HEK293 (cell line): ENCODE results near the gene ITPKB.
A peak's percentile ranks its signal among the peaks of the same experiment; 100 is the strongest.

Experiments used
- CTCF ChIA-PET: fragments of 350-600 bp; formaldehyde crosslinking; extraction: SDS; loops from one replicate; lab custom pipeline; 2021; ENCODE audit warnings: antibody characterized with exemption; lab: Yijun Ruan, JAX
- POLR2A ChIA-PET: fragments of 300-600 bp; formaldehyde crosslinking; extraction: SDS; loops from one replicate; lab custom pipeline; 2020; ENCODE audit warnings: antibody characterized with exemption, inconsistent platforms; lab: Yijun Ruan, JAX
- H3K27ac ChIP-seq: fragments of 200-500 bp; sonication (Bioruptor generic); 2 replicates; pipeline ENCODE4 v1.5.1; 2014; ENCODE audit warnings: low read depth, low read length, control low read depth, inconsistent platforms; ENCODE audit errors: extremely low read depth
- H3K36me3 ChIP-seq, 2 experiments: fragments of 200-500 bp in 1 of 2; sonication (Bioruptor generic) in 1 of 2; 1 replicate in 1 of 2; 2 replicates in 1 of 2; pipeline ENCODE4 v1.5.1; 2014 to 2017; ENCODE audit warnings: inconsistent platforms in 2 of 2, low read length in 2 of 2; ENCODE audit not compliant: control insufficient read depth in 2 of 2, insufficient read depth in 1 of 2
- H3K4me1 ChIP-seq: fragments of 200-500 bp; sonication (Bioruptor generic); 2 replicates; pipeline ENCODE4 v1.5.1; 2014; ENCODE audit warnings: mild to moderate bottlenecking, low read length, inconsistent platforms; ENCODE audit not compliant: control insufficient read depth, insufficient read depth
- H3K4me3 ChIP-seq: 2 replicates; pipeline ENCODE4 v1.5.1; 2011; ENCODE audit warnings: low read depth, mild to moderate bottlenecking, control low read depth, low read length, moderate library complexity
- H3K9me3 ChIP-seq: fragments of 200-500 bp; sonication (Bioruptor generic); 2 replicates; pipeline ENCODE4 v1.5.1; 2014; ENCODE audit warnings: low read depth, low read length, inconsistent platforms; ENCODE audit not compliant: control insufficient read depth, insufficient read depth
- ATF2 ChIP-seq: fragments of 450-650 bp; formaldehyde crosslinking; IDR thresholded peaks from 2 replicates; pipeline ENCODE4 v1.5.1; 2016; ENCODE audit warnings: missing biosample characterization, missing genetic modification characterization, low read depth
- GLI2 ChIP-seq: fragments of 450-650 bp; formaldehyde crosslinking; IDR thresholded peaks from 2 replicates; pipeline ENCODE4; 2017; ENCODE audit warnings: missing biosample characterization, missing genetic modification characterization, low read depth, borderline replicate concordance
- GLI4 ChIP-seq: fragments of 450-650 bp; formaldehyde crosslinking; IDR thresholded peaks from 2 replicates; pipeline ENCODE4 v1.5.1; 2016; ENCODE audit warnings: missing biosample characterization, missing genetic modification characterization
- GLIS1 ChIP-seq: fragments of 450-650 bp; formaldehyde crosslinking; IDR thresholded peaks from 2 replicates; pipeline ENCODE4 v1.5.1; 2016; ENCODE audit warnings: missing biosample characterization, missing genetic modification characterization
- INSM2 ChIP-seq: fragments of 450-650 bp; formaldehyde crosslinking; IDR thresholded peaks from 2 replicates; pipeline ENCODE4 v1.5.1; 2016; ENCODE audit warnings: missing biosample characterization, missing genetic modification characterization
- OSR2 ChIP-seq: fragments of 450-650 bp; formaldehyde crosslinking; IDR thresholded peaks from 2 replicates; pipeline ENCODE4 v1.5.1; 2016; ENCODE audit warnings: missing biosample characterization, missing genetic modification characterization
- PRDM6 ChIP-seq: fragments of 450-650 bp; formaldehyde crosslinking; IDR thresholded peaks from 2 replicates; pipeline ENCODE4 v1.5.1; 2017; ENCODE audit warnings: missing biosample characterization, missing genetic modification characterization
- REPIN1 ChIP-seq: fragments of 450-650 bp; formaldehyde crosslinking; IDR thresholded peaks from 2 replicates; pipeline ENCODE4 v1.5.1; 2017; ENCODE audit warnings: missing biosample characterization, missing genetic modification characterization, low read depth
- REST ChIP-seq: fragments of 450-650 bp; formaldehyde crosslinking; IDR thresholded peaks from 2 replicates; pipeline ENCODE4 v1.5.1; 2016; ENCODE audit warnings: missing biosample characterization, missing genetic modification characterization
- SP2 ChIP-seq: fragments of 450-650 bp; formaldehyde crosslinking; IDR thresholded peaks from 2 replicates; pipeline ENCODE4 v1.5.1; 2016; ENCODE audit warnings: missing biosample characterization, missing genetic modification characterization
- ZNF132 ChIP-seq: fragments of 450-650 bp; formaldehyde crosslinking; IDR thresholded peaks from 2 replicates; pipeline ENCODE4 v1.5.1; 2017; ENCODE audit warnings: missing biosample characterization, missing genetic modification characterization, borderline replicate concordance
- ZNF239 ChIP-seq: fragments of 450-650 bp; formaldehyde crosslinking; IDR thresholded peaks from 2 replicates; pipeline ENCODE4 v1.5.1; 2016; ENCODE audit warnings: missing biosample characterization, missing genetic modification characterization
- ZNF366 ChIP-seq: fragments of 450-650 bp; formaldehyde crosslinking; conservative IDR thresholded peaks from 2 replicates; pipeline ENCODE4 v1.5.1; 2016; ENCODE audit warnings: missing biosample characterization, missing genetic modification characterization
- ZNF37A ChIP-seq: fragments of 450-650 bp; IDR thresholded peaks from 2 replicates; pipeline ENCODE4 v1.5.1; 2018; ENCODE audit warnings: missing biosample characterization, missing genetic modification characterization
- ZNF555 ChIP-seq: fragments of 450-650 bp; formaldehyde crosslinking; conservative IDR thresholded peaks from 2 replicates; pipeline ENCODE4 v1.5.1; 2017; ENCODE audit warnings: missing biosample characterization, mild to moderate bottlenecking, missing genetic modification characterization, inconsistent platforms
- ZNF585B ChIP-seq: fragments of 450-650 bp; formaldehyde crosslinking; IDR thresholded peaks from 2 replicates; pipeline ENCODE4 v1.5.1; 2016; ENCODE audit warnings: missing biosample characterization, missing genetic modification characterization
- ZNF621 ChIP-seq: fragments of 450-650 bp; formaldehyde crosslinking; IDR thresholded peaks from 2 replicates; pipeline ENCODE4 v1.5.1; 2017; ENCODE audit warnings: missing biosample characterization, missing genetic modification characterization
- ZNF639 ChIP-seq: fragments of 450-650 bp; formaldehyde crosslinking; IDR thresholded peaks from 2 replicates; pipeline ENCODE4 v1.5.1; 2016; ENCODE audit warnings: missing biosample characterization, missing genetic modification characterization
- ZNF677 ChIP-seq: fragments of 450-650 bp; IDR thresholded peaks from 2 replicates; pipeline ENCODE4 v1.5.0; 2018; ENCODE audit warnings: missing biosample characterization, mild to moderate bottlenecking, missing genetic modification characterization, moderate library complexity
- ZNF837 ChIP-seq: fragments of 450-650 bp; formaldehyde crosslinking; IDR thresholded peaks from 2 replicates; pipeline ENCODE4 v1.5.1; 2016; ENCODE audit warnings: missing biosample characterization, missing genetic modification characterization

The ITPKB gene

GRCh38 chr1:226764533-226764932 is 25.5 kb upstream of the ITPKB start:
- no peaks in the 10 kb centered on the region for H3K4me1 ChIP-seq
- no peaks in the 10 kb centered on the region for H3K36me3 ChIP-seq
- CTCF ChIA-PET, result no interaction called here
- H3K27ac ChIP-seq, result no peak overlapping the region
- no peaks in the 10 kb centered on the region for H3K9me3 ChIP-seq
- POLR2A ChIA-PET, result no interaction called here
- H3K4me3 ChIP-seq, result no peak overlapping the region
- TF ChIP-seq ZNF132 (tag by site-specific recombination), result no peak
- TF ChIP-seq SP2 (tag by site-specific recombination), result no peak
- no peak for TF ChIP-seq INSM2 (tag by site-specific recombination)
- TF ChIP-seq ZNF37A (tag by site-specific recombination), result no peak
- TF ChIP-seq GLIS1 (tag by site-specific recombination), result no peak
- TF ChIP-seq GLI2 (tag by site-specific recombination), result no peak
- TF ChIP-seq OSR2 (tag by site-specific recombination), result no peak
- TF ChIP-seq PRDM6, result no peak
- TF ChIP-seq ZNF677 (tag by site-specific recombination), result no peak
- no peak for TF ChIP-seq ATF2 (tag by site-specific recombination)
- no peak for TF ChIP-seq ZNF837 (tag by site-specific recombination)
- TF ChIP-seq ZNF621 (tag by site-specific recombination), result no peak
- TF ChIP-seq REST (tag by site-specific recombination), result no peak
- no peak for TF ChIP-seq ZNF555
- no peak for TF ChIP-seq ZNF239 (tag by site-specific recombination)
- TF ChIP-seq ZNF366 (tag by site-specific recombination), result no peak
- TF ChIP-seq GLI4 (tag by site-specific recombination), result no peak

GRCh38 chr1:226763905-226764264 is 24.8 kb upstream of the ITPKB start:
- Histone ChIP-seq H3K4me1 (no peaks in the 10 kb centered on the region), H3K9me3 (no peaks in the 10 kb centered on the region), H3K36me3 (no peaks in the 10 kb centered on the region), H3K27ac (no peak overlapping the region), H3K4me3 (no peak overlapping the region)
- POLR2A ChIA-PET, result interaction anchor here (1.0 to 1.6 kb wide), 2 partner anchors 25 to 64 kb away, joined by 4 read pairs; partner anchors contain the start of gene ITPKB
- CTCF ChIA-PET, result interaction anchor here (0.6 to 1.4 kb wide), 5 partner anchors 22 to 155 kb away, joined by 3 to 7 read pairs (median 4); no protein-coding TSS in a partner anchor
- TF ChIP-seq ZNF639 (tag by site-specific recombination) (0 out of 2 replicates have a peak, but pooled peaks have one; percentile 33), REPIN1 (no peak), ZNF585B (tag by site-specific recombination) (no peak), PRDM6 (no peak)
